GM18526 (cell line): Measurements from ENCODE around the gene ST6GALNAC5.

ENCODE experiments used
- POLR2A ChIP-seq: IDR thresholded peaks from 3 replicates; pipeline ENCODE4 v1.6.1; 2011; ENCODE audit not compliant: insufficient read length; ENCODE audit errors: extremely low read depth

ST6GALNAC5 gene

DNA sequence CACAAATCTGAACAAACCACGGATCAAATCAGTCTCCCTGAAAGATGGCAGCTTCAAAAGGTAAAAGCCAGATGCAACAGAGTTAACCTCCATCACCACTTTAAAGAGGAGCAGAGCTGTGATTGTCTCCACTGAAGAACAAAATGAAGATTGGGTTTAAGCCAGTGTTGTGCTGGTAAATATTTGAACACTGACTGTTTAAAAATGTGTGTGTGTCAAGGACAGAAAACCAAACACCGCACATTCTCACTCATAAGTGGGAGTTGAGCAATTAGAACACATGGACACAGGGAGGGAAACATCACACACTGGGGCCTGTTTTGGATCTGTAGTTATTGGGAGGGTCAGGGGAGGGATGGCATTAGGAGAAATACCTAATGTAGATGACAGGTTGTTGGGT lies 83.9 kb downstream of the ST6GALNAC5 start:
- TF ChIP-seq POLR2A = no peak

DNA sequence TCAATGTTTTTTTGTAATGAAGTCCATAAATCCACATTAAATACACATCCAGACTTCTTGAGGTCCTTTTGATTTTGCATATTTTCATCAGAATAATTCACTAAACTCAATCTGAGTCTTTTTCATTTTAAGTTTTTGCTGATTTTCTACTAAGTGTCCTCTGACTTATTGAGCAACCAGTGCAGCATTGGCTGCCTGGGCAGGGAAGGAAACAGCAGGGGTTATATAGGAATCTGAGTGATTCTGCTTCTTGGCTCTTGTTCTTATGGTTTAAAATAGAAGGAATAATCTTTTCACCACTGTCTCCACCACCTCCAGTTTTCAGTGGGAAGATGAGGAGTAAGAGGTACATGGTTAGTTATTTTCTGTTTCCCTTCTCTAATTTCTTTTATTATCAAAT lies 88.4 kb downstream of the ST6GALNAC5 start:
- no peak for TF ChIP-seq POLR2A

DNA sequence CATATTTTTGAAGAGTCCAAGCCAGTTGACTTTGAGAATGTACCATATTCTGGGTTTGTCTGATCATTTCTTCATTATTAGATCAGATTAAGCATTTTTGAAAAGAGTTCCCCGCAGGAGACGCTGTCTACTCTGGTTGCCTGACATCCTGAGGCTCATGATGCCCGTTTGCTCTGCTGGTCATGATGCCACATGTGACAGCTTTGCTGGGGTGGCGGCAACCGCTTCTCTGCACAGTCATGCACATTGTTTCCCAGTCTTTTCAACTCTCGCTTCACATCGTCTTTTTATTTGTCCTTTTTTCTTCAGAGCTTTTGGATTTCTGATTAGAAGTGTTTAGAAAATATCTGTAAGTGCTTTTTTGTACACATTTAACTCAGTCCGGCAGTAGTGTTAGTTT lies 90.7 kb downstream of the ST6GALNAC5 start:
- TF ChIP-seq POLR2A = no peak

DNA sequence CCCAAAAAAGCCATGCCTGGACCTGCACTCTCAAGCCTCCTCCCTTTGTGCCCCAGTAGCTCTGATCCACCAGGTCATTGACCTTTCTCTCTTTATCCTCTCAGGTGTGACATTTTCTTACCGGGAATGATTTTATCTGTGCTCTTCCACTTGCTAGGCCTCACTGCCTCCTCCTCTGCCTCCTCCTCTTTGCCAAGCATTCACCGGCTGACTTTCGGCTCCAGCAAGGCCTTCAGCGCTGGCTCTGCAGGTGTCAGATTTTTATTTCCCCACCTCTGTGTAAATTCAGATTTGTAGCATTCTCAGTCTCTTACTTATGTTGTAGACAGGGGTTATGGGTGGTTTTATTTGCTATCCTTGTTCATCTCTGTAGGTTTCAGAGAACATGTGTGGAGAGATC lies 91.5 kb downstream of the ST6GALNAC5 start:
- TF ChIP-seq POLR2A = no peak

DNA sequence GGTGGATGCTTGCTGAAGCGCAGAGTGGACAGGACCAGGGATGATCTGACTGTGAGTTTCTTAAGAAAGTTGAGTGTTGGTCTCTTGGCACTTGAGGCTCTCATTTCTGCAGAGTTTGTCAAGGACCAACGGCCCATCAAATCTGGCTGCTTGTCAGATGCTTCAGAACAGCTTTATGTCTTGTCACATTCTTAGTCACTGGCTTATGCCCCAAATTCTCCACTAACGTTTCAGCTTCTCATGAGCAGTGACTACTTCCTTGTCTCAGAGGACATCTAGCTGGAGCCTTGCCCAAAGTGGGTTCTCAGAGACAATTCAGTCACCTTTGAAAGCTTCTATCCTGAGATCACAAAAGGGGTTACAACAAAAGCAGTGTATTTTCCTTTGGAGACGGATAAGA lies 92.3 kb downstream of the ST6GALNAC5 start:
- no peak for TF ChIP-seq POLR2A

DNA sequence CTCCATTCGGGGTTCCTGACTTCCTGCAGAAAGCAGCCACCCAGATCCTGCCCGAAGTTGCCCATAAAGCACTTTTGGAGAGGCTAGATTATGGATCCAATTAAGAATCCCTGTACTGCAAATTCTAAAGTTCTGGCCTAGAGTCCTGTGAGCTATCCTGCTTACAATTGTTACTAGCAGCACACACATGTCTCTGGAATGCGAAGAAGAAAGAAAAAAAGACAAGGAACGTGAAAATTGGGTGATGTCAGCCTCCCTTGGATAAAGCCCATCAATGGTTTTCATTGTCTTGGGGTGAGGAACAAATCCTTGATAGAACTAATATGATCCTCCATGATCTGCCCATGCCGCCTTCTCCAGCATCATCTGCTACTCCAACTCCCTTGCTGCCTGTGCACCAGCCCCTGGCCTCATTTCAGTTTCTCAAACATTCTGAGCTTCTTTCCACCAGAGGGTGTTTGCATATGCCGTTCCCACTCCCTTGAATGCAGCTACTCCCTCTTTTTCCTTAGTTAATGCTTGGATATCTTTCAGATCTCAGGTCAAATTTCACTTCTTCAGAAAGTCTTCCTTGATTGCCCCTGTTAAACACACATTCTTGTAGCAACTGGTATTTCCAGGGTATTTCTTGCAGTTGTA lies 94.0 kb downstream of the ST6GALNAC5 start:
- no peak for TF ChIP-seq POLR2A

DNA sequence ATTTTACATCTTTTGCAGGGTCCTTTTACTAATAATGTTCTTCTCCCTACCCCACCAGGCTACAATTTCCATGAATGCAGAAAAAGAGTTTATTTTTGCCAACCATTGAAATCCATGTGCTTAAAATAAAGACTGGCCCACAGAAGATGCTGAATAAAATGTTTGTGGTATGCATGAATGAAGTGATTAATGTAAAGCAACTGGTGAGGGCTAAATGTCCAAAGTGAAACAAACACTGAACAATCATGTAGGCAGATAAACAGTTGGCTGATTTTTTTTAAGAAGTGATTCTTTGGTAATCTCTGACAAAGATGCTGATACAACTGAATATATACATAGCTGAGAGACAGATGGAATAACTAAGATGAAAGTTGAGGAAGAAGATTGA lies 94.5 kb downstream of the ST6GALNAC5 start:
- TF ChIP-seq POLR2A = no peak

DNA sequence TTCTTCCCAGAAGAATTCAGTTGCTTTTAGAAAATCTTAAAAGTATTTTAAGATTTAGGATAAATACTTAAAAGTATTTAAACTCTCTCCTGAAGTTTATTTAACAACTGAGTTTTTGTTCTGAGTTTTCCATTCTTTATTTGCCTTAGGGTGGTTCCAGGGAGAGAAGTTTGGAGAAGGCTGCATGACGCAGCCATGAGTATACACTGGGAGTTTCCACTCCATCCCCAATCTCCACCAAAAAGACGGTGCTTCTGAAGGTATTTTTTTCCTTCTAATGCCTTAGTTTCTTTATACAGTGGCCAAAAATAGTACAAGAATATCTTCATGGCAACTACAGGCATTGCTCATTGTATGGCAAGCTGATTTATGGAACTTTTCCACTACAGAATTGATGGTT lies 122.7 kb downstream of the ST6GALNAC5 start:
- no peak for TF ChIP-seq POLR2A

DNA sequence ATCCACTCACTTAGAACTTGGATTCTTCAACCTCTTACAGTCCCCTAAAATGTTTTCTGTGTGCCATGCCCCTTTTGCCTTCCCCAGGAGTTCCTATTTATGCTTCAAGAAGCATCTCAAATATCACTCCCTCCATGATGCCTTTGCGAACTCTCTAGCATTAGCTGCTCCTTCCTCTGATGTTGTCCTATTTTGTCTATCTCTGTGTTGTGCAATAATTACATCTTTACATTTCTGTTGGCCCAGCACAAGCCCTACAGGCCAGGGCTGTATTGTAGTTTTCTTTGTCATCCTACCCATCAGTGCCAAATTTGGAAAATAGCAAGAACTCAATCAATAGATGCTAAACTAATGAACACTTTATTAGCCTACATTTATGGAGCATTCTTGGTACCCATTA lies 125.8 kb downstream of the ST6GALNAC5 start:
- TF ChIP-seq POLR2A = no peak

DNA sequence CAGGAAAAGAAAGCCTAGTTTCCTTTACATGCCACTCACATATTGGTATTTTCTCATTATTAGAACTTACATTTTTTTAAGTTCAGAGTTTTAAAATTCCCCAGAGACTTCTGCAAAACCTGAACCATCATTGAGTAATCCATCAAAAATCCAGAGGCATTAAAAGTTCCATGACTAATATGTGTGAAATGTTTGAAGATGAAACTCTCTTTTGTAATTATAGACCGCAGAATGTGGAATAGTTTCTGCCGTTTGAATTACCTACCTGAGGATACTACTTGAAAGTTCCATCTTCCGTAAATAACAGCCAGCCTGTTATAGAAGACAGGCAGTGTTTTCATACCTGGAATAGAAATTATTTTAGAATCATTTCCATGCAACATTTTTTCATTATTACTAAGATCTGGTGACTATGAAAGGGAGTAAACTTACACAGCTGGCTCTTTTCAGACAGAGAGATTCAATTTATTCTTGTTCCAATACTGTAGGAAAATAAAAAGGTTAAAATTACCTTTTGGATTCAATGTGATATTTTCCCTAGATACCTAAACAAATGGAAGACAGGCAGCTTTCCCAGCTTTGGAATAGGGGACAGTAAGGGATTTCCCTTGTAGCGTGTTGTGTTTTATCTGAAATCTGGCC lies 131.4 kb downstream of the ST6GALNAC5 start:
- TF ChIP-seq POLR2A = no peak

DNA sequence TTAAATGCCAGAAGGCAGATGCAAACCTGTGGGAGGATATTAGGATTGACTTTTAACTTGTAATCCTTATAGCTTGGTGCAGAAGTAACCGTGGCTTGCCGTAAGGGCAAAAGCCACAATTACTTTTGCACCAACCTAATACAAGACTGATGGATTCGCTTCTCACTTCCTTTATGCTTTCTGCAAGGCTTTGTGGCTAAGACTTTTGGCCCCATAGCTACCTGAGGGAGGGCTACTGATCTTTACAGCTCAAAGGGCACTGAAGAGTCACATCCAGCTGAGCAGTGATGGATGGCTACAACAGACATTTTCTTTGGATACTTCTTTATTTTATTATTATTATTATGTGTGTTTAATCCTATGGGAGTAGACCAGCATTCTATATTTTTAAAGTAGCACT lies 140.4 kb downstream of the ST6GALNAC5 start:
- no peak for TF ChIP-seq POLR2A

DNA sequence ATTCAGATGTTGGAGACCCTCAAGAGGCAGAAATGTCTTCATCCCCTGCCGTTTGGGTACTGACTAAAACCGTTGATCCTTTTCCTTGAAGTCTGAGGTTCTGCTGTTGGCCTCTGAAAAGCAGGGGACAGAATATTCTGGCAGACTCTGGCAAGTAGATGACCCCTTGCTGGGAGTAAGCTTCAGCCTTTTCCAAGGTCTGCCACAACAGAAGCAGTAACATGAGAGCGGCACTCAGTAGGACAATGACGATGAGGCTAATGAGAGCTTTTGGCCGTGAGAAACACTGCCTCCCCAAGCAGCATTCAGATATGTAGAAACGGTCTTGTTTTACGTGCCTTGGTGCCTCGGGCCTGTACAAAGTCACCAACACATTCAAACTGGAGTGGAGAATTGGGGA lies 143.7 kb downstream of the ST6GALNAC5 start:
- TF ChIP-seq POLR2A = no peak

DNA sequence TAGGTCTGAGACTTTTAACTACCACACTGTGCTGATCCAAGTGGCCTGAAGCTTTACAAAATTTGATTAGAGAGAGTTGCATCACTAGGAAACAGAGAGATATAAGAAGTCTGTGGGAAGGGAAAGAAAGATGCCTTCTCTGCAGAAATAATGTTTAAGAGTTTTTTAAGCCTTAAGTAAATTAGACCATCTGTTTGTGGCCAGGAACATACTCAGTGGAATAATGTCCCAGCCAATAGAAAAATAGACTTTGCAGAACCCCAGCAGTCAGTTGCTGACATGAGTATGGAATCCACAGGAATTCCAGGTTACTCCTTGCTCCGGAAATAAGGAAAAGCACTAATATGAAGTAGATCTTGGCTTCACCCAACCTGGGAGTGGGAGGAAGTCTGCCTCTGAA lies 144.8 kb downstream of the ST6GALNAC5 start:
- no peak for TF ChIP-seq POLR2A

DNA sequence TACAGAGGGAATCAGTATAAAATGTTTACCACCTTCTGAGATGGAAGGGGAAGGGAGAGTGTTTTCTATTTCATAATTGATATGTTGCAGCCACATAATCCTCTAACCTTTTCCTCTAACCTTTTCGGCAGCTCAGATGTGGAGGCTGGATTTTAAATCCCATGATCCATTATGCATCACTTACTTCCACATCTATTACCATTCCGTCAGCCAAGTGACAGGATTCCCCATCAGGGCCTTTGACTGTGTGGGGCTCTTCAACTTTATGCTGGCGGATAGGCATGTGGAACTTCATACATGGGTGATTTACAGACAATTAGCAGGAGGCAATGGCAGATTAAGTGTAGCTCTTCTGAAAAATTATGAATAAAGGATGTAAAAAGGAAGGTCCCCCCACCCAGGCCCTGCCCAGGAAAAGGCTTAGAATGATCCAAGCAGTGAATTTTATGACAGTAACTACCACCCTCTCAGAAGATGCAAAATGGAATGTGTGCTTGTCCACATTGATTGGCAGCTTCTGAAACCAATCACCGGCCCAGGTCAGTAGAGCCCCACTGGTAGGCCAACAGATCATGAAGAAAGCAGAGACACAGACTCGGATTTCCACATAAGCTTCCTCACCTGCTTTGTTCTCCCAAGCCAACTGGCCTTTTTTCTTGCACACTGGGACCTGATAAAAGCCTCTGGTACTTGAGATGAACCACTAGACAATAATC lies 147.0 kb downstream of the ST6GALNAC5 start:
- TF ChIP-seq POLR2A = no peak

DNA sequence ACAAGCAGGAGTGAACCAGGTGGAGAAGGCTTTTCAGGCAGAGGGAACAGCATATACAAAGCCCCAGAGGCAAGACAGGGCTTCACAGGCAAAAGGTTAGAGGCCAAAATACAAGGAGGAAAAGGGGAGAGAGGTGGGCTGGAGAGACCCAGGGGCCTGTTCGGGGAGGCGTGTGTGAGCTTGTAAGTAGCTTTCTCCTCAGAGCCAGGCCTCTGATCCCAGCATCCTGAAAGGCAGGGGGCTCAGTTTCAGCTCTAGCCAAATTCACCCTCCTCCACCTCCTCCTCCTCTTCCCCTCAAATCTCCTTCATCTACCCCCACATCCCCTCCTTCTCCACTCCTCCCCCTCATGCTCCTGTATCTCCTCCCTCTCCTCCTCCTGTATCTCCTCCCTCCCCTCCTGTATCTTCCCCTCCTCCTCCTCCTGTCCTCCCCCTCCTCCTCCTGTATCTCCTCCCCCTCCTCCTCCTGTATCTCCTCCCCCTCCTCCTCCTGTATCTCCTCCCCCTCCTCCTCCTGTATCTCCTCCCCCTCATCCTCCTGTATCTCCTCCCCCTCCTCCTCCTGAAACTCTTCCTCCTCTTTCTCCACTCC lies 148.6 kb downstream of the ST6GALNAC5 start:
- no peak for TF ChIP-seq POLR2A

DNA sequence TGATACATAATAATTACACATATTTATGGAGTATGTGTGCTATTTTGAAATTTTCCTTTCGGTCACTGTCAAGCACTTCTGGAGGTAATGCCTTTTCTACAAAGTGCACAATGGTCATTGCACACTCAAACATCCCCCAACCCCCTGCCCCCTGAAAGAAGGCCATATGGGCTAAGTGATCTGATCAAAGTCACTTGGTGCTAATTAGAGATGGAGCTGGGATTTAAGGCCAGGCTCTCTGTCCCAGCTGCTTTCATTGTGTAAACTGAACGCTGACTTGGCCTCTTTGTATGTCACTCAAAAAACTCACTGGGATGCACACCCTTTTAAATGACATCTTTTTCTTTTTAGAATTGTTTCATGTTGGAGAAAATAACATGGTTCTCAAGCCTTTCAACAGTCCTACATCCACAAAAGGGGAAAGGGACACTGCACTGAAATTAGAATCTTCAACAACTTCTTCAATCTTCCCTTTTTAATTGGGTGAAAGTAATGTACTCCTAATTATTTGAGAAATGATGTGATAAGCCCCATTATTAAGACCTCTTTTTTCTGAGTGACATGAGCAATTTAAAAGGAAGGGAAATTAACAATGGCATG lies 149.2 kb downstream of the ST6GALNAC5 start:
- no peak for TF ChIP-seq POLR2A

DNA sequence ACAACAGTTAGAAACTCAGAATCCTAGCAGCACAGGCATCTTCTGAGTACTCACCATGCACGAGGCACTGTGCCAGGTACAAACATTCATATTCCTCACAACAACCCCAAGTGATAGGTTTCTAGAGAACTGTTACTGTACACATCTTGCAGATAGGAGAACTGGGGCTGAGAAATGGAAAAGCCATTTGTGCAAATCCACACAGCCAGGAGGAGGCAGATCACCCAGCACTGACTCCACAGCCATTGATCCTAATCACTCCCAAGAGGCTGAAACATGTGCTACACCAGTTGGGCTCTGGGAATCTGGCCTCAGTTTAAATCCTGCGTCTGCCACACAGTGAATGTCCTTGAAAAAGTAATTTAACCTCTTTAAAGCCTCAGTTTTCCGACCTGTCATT lies 151.0 kb downstream of the ST6GALNAC5 start:
- no peak for TF ChIP-seq POLR2A
